H1 (cell line): Measurements from ENCODE around the gene OSBPL6. TPM values are rescaled to one million over a fixed set of nuclear protein-coding genes. Genes with fewer than 3 reads are reported as not detected.

ENCODE experiments used
- CTCF ChIA-PET: fragments of 300-600 bp; sonication (Branson Sonifier 250); formaldehyde crosslinking; loops from one replicate; lab custom pipeline; 2021; ENCODE audit not compliant: partially characterized antibody; lab: Charles Lee
- POLR2A ChIA-PET: fragments of 300-600 bp; sonication (Branson Sonifier 250); formaldehyde crosslinking; loops from one replicate; lab custom pipeline; 2021; ENCODE audit warnings: inconsistent platforms; ENCODE audit not compliant: partially characterized antibody; lab: Charles Lee
- DNase-seq, 2 experiments: peaks; one replicate each; pipeline versions ENCODE4 v3.0.0 to v3.0.0-alpha.2; 2010 to 2022; ENCODE audit warnings: low spot score in 2 of 2, low read depth in 1 of 2, mixed read lengths in 1 of 2
- FAIRE-seq: peaks from 2 replicates; lab custom pipeline; 2011; peaks lifted over from hg19 to GRCh38; lab: Jason Lieb, UNC
- H2AFZ ChIP-seq: 2 replicates; pipeline ENCODE4 v1.8.1; 2012; ENCODE audit warnings: low read length, inconsistent platforms
- H2AK5ac ChIP-seq: 2 replicates; pipeline ENCODE4 v1.6.1; 2013; ENCODE audit warnings: low read depth, low read length
- H2BK120ac ChIP-seq: replicated peaks from 2 replicates; pipeline ENCODE3; 2013; ENCODE audit warnings: low read depth, low read length, inconsistent platforms
- H2BK12ac ChIP-seq: 2 replicates; pipeline ENCODE4 v1.6.1; 2013; ENCODE audit warnings: low read depth, low read length
- H2BK15ac ChIP-seq: 2 replicates; pipeline ENCODE4 v1.6.1; 2013; ENCODE audit warnings: low read length
- H2BK20ac ChIP-seq: 2 replicates; pipeline ENCODE4 v1.6.1; 2013; ENCODE audit warnings: low read length
- H2BK5ac ChIP-seq: 2 replicates; pipeline ENCODE4 v1.6.1; 2013; ENCODE audit warnings: low read depth, low read length
- H3K14ac ChIP-seq: 2 replicates; pipeline ENCODE4 v1.6.1; 2013; ENCODE audit warnings: inconsistent platforms; ENCODE audit not compliant: insufficient read length
- H3K18ac ChIP-seq: 2 replicates; pipeline ENCODE4 v1.6.1; 2013; ENCODE audit warnings: low read length; ENCODE audit errors: extremely low read depth
- H3K23ac ChIP-seq: 2 replicates; pipeline ENCODE4 v1.6.1; 2013; ENCODE audit warnings: inconsistent platforms; ENCODE audit not compliant: insufficient read length
- H3K23me2 ChIP-seq: 2 replicates; pipeline ENCODE4 v1.6.1; 2013; ENCODE audit warnings: low read depth, low read length
- H3K27ac ChIP-seq: 2 replicates; pipeline ENCODE4 v1.6.1; 2011; ENCODE audit warnings: low read depth, low read length, inconsistent platforms
- H3K27me3 ChIP-seq, 4 experiments: replicated peaks in 1 of 4; 1 replicate in 1 of 4; 2 replicates in 3 of 4; pipeline versions ENCODE4 v1.6.1 to v1.8.1; 2011 to 2013; ENCODE audit warnings: low read length in 3 of 4, mild to moderate bottlenecking in 3 of 4, inconsistent platforms in 2 of 4, mixed read lengths in 2 of 4, moderate library complexity in 1 of 4; ENCODE audit not compliant: control insufficient read depth in 3 of 4, insufficient read depth in 3 of 4; ENCODE audit errors: extremely low read depth in 1 of 4
- H3K36me3 ChIP-seq, 4 experiments: 2 replicates each; pipeline versions ENCODE4 v1.6.1 to v1.8.1; 2011 to 2013; ENCODE audit warnings: mild to moderate bottlenecking in 4 of 4, low read length in 3 of 4, moderate library complexity in 2 of 4, control low read depth in 1 of 4, inconsistent platforms in 1 of 4; ENCODE audit not compliant: insufficient read depth in 4 of 4, control insufficient read depth in 2 of 4
- H3K4ac ChIP-seq: replicated peaks from 2 replicates; pipeline ENCODE3; 2013; ENCODE audit warnings: low read length, low read depth, mixed read lengths, inconsistent platforms; ENCODE audit not compliant: insufficient read length
- H3K4me1 ChIP-seq, 4 experiments: replicated peaks in 1 of 4; 1 replicate in 1 of 4; 2 replicates in 3 of 4; pipeline versions ENCODE4 v1.6.1 to v1.8.1; 2011 to 2013; ENCODE audit warnings: low read length in 3 of 4, inconsistent platforms in 2 of 4, mixed read lengths in 1 of 4; ENCODE audit not compliant: insufficient read depth in 4 of 4, control insufficient read depth in 3 of 4
- H3K4me2 ChIP-seq, 2 experiments: 2 replicates each; pipeline versions ENCODE4 v1.6.1 to v1.8.1; 2011 to 2013; ENCODE audit warnings: low read depth in 2 of 2, low read length in 2 of 2, control low read depth in 1 of 2, inconsistent platforms in 1 of 2, mild to moderate bottlenecking in 1 of 2; ENCODE audit not compliant: insufficient read depth in 1 of 2
- H3K4me3 ChIP-seq, 4 experiments: fragments of 200-600, 300-600 bp in 1 of 4; sonication (generic), shearing (Covaris generic), sonication (Bioruptor Twin) in 1 of 4; 2 replicates each; pipeline versions ENCODE4 v1.5.1 to v1.8.1; 2011 to 2016; ENCODE audit warnings: low read length in 4 of 4, low read depth in 3 of 4, control low read depth in 2 of 4, inconsistent platforms in 2 of 4, mild to moderate bottlenecking in 2 of 4, mixed read lengths in 1 of 4, moderate library complexity in 1 of 4; ENCODE audit not compliant: insufficient read depth in 2 of 4; ENCODE audit errors: extremely low read depth in 1 of 4
- H3K56ac ChIP-seq: replicated peaks from 2 replicates; pipeline ENCODE3; 2013; ENCODE audit warnings: low read depth, mild to moderate bottlenecking, mixed read lengths, low read length, inconsistent platforms; ENCODE audit not compliant: insufficient read length
- H3K79me1 ChIP-seq: 2 replicates; pipeline ENCODE4 v1.6.1; 2013; ENCODE audit warnings: low read depth, low read length, control low read depth
- H3K79me2 ChIP-seq, 2 experiments: 2 replicates each; pipeline versions ENCODE4 v1.6.1 to v1.8.1; 2012 to 2013; ENCODE audit warnings: low read length in 2 of 2, mild to moderate bottlenecking in 2 of 2, inconsistent platforms in 1 of 2; ENCODE audit not compliant: insufficient read depth in 2 of 2, control insufficient read depth in 1 of 2
- H3K9ac ChIP-seq, 4 experiments: replicated peaks in 1 of 4; 1 replicate in 1 of 4; 2 replicates in 3 of 4; pipeline versions ENCODE4 v1.6.1 to v1.8.1; 2011 to 2013; ENCODE audit warnings: low read depth in 3 of 4, low read length in 3 of 4, control low read depth in 2 of 4, mild to moderate bottlenecking in 2 of 4, moderate library complexity in 2 of 4, inconsistent platforms in 1 of 4; ENCODE audit errors: extremely low read depth in 1 of 4
- H3K9me3 ChIP-seq, 2 experiments: 2 replicates each; pipeline versions ENCODE4 v1.6.1 to v1.8.1; 2012 to 2013; ENCODE audit warnings: mild to moderate bottlenecking in 2 of 2, moderate library complexity in 2 of 2, control low read depth in 1 of 2, inconsistent platforms in 1 of 2, low read depth in 1 of 2, low read length in 1 of 2, mixed read lengths in 1 of 2; ENCODE audit not compliant: insufficient read depth in 2 of 2
- H4K20me1 ChIP-seq, 2 experiments: replicated peaks in 1 of 2; 2 replicates each; pipeline versions ENCODE3 to v1.8.1; 2011 to 2013; ENCODE audit warnings: inconsistent platforms in 2 of 2, low read length in 2 of 2, mild to moderate bottlenecking in 1 of 2; ENCODE audit not compliant: insufficient read depth in 2 of 2, control insufficient read depth in 1 of 2
- H4K5ac ChIP-seq: 2 replicates; pipeline ENCODE4 v1.6.1; 2013; ENCODE audit warnings: low read length, low read depth, mixed read lengths, inconsistent platforms; ENCODE audit not compliant: insufficient read length
- H4K8ac ChIP-seq: 2 replicates; pipeline ENCODE4 v1.8.0; 2013; ENCODE audit warnings: mild to moderate bottlenecking, moderate library complexity, low read length, inconsistent platforms; ENCODE audit not compliant: insufficient read depth; ENCODE audit errors: extremely low read depth
- H4K91ac ChIP-seq: replicated peaks from 2 replicates; pipeline ENCODE3; 2013; ENCODE audit warnings: low read length, mixed read lengths, inconsistent platforms; ENCODE audit not compliant: insufficient read length
- BRCA1 ChIP-seq: IDR thresholded peaks from 2 replicates; pipeline ENCODE4 v1.6.1; 2012; ENCODE audit warnings: low read depth, low read length, improper control_type of control experiment
- CHD2 ChIP-seq: IDR thresholded peaks from 2 replicates; pipeline ENCODE4 v1.6.1; 2012; ENCODE audit warnings: low read length, improper control_type of control experiment
- CTBP2 ChIP-seq: IDR thresholded peaks from 2 replicates; pipeline ENCODE4 v1.7.0; 2011; ENCODE audit warnings: borderline replicate concordance, mild to moderate bottlenecking, moderate library complexity, mixed read lengths, low read length; ENCODE audit not compliant: insufficient read depth, insufficient read length
- EGR1 ChIP-seq: IDR thresholded peaks from 2 replicates; pipeline ENCODE4 v1.6.1; 2011; ENCODE audit warnings: low read depth, low read length, borderline replicate concordance
- EP300 ChIP-seq, 2 experiments: IDR thresholded peaks; 1 replicate in 1 of 2; 2 replicates in 1 of 2; pipeline ENCODE4 v1.6.1; 2011 to 2012; ENCODE audit warnings: low read depth in 2 of 2, low read length in 2 of 2, mild to moderate bottlenecking in 2 of 2, borderline replicate concordance in 1 of 2, inconsistent platforms in 1 of 2, moderate library complexity in 1 of 2
- HDAC2 ChIP-seq, 2 experiments: fragments of 300-600 bp in 1 of 2; sonication (generic) in 1 of 2; IDR thresholded peaks; 2 replicates each; pipeline ENCODE4 v1.6.1; 2011 to 2012; ENCODE audit warnings: low read depth in 2 of 2, low read length in 2 of 2, mild to moderate bottlenecking in 2 of 2, moderate library complexity in 2 of 2, borderline replicate concordance in 1 of 2, inconsistent platforms in 1 of 2
- JUND ChIP-seq: IDR thresholded peaks from 2 replicates; pipeline ENCODE4 v1.6.1; 2011; ENCODE audit warnings: mild to moderate bottlenecking, improper control_type of control experiment, low read length
- KDM5A ChIP-seq: fragments of 200-600 bp; IDR thresholded peaks from 2 replicates; pipeline ENCODE4 v1.7.1; 2012; ENCODE audit warnings: mild to moderate bottlenecking, low read length, inconsistent platforms, mixed read lengths
- MAFK ChIP-seq: IDR thresholded peaks from 2 replicates; pipeline ENCODE4 v1.6.1; 2012; ENCODE audit warnings: low read depth, mild to moderate bottlenecking, improper control_type of control experiment, low read length
- PHF8 ChIP-seq: fragments of 200-600 bp; sonication (generic); conservative IDR thresholded peaks from 2 replicates; pipeline ENCODE4 v1.7.1; 2012; ENCODE audit warnings: low read depth, mild to moderate bottlenecking, inconsistent platforms, low read length, moderate library complexity
- SIX5 ChIP-seq: IDR thresholded peaks from 2 replicates; pipeline ENCODE4 v1.6.1; 2011; ENCODE audit warnings: mild to moderate bottlenecking, low read depth, low read length
- SP2 ChIP-seq: IDR thresholded peaks from 2 replicates; pipeline ENCODE4 v1.6.1; 2012; ENCODE audit warnings: mild to moderate bottlenecking, low read length, inconsistent platforms
- WGBS, 2 experiments: shearing (Covaris generic) in 1 of 2; methylation state at CpG; one replicate each; pipeline versions ENCODE4 v1.1.6 to v1.1.7; 2013 to 2015; ENCODE audit warnings: low lambda C conversion rate in 2 of 2, mixed read lengths in 2 of 2, inconsistent platforms in 1 of 2, low coverage in 1 of 2, missing lambda C conversion rate in 1 of 2; ENCODE audit not compliant: insufficient replicate concordance in 2 of 2, insufficient coverage in 1 of 2, insufficient read length in 1 of 2; ENCODE audit errors: extremely low coverage in 1 of 2, missing lambda C conversion rate in 1 of 2; 5-methylcytosine and 5-hydroxymethylcytosine counted together
- polyA plus RNA-seq, 7 experiments: library from polyadenylated mRNA; depleted of rRNA in 3 of 7; stranded (reverse) in 5 of 7; unstranded in 2 of 7; fragments of >200 nt in 5 of 7; fragments of 200-250 nt in 2 of 7; gene quantifications; 1 replicate in 5 of 7; 2 replicates in 1 of 7; 4 replicates in 1 of 7; pipeline versions ENCODE4 v1.2.1 to v1.2.3, GENCODE V29; 2011 to 2013; ENCODE audit warnings: missing spikeins in 2 of 7, mixed read lengths in 2 of 7
- total RNA-seq: library from RNA; stranded (reverse); fragmentation: NEBNext Ultra II Directional; extraction: Animal tissue kit (Norgen Biotek cat#: 25700); gene quantifications from 2 replicates; pipeline ENCODE4 v1.2.1, GENCODE V29; 2021

The OSBPL6 gene
- total and polyA plus RNA-seq, 2 of the 8 experiments (the other 6 are each of a cell fraction or from before 2014, with no cell fraction given): 1.7 to 5.6 TPM

DNA sequence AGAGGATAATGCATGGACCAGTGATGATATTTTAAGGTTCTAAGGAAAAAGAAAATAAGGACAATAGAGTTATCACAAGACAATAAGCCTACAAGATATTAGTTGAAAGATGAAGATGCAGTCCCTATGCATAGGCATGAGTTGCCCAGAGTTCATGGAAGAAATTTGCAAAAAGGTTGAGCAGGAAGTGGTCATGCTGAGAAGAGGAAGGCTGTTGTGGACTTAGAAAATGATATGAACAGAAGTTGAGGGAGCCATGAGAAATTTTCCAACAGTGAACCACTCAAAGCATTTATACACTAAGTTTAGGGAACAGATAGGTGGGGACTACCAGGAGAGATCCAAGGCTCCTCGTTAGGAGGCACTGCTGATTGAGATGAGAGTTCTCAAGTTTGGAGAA is 3.5 kb downstream of the OSBPL6 start:
- H2BK12ac ChIP-seq: no peak overlapping the region
- ChIA-PET POLR2A (no interaction called here), CTCF (no interaction called here)
- H2BK20ac ChIP-seq: no peak overlapping the region
- FAIRE-seq (no peak), DNase-seq (no peak)
- no peak overlapping the region for H3K23ac ChIP-seq
- H3K27ac ChIP-seq: no peak overlapping the region
- no peaks in the 10 kb centered on the region for H3K79me1 ChIP-seq
- WGBS, 2 experiments: 75% methylated on average over 1 of the region's 1 CpG; no CpG with 5 or more reads in 1 of the 2 experiments
- no peak overlapping the region for H3K4me3 ChIP-seq
- H3K79me2 ChIP-seq: no peaks in the 10 kb centered on the region
- no peak overlapping the region for H3K14ac ChIP-seq
- no peak overlapping the region for H4K91ac ChIP-seq
- H3K9me3 ChIP-seq: no peaks in the 10 kb centered on the region
- no peaks in the 10 kb centered on the region; a peak in 1 of 7 replicates for H3K4me1 ChIP-seq
- H2BK5ac ChIP-seq: no peak overlapping the region
- no peak overlapping the region for H3K56ac ChIP-seq
- H3K36me3 ChIP-seq: no peaks in the 10 kb centered on the region
- no peak overlapping the region for H2AFZ ChIP-seq
- H4K5ac ChIP-seq: no peak overlapping the region
- H3K23me2 ChIP-seq: peaks cover 16% of the 10 kb centered on the region; the same call in 1 of the 2 replicates
- H3K18ac ChIP-seq: no peak overlapping the region
- H2AK5ac ChIP-seq: no peak overlapping the region
- H4K20me1 ChIP-seq: peaks cover 0 to 6% of the 10 kb centered on the region in 2 experiments
- no peak overlapping the region for H3K9ac ChIP-seq
- H3K4me2 ChIP-seq: no peak overlapping the region
- no peak overlapping the region for H4K8ac ChIP-seq
- peaks cover 6 to 23% (median 16%) of the 10 kb centered on the region in 4 experiments for H3K27me3 ChIP-seq
- H2BK15ac ChIP-seq: no peak overlapping the region
- H3K4ac ChIP-seq: no peak overlapping the region
- H2BK120ac ChIP-seq: no peak overlapping the region
- TF ChIP-seq CTBP2 (no peak), SIX5 (no peak), KDM5A (no peak), PHF8 (no peak), BRCA1 (no peak), CHD2 (no peak), MAFK (no peak), JUND (no peak), HDAC2 (IDR thresholded peaks at IDR 0.05; ENCODE audit: borderline replicate concordance in 1 of 2, low read depth in 2 of 2, low read length in 2 of 2) (no peak), EP300 (IDR thresholded peaks at IDR 0.05; ENCODE audit: borderline replicate concordance in 1 of 2, low read depth in 2 of 2, low read length in 2 of 2) (no peak), EGR1 (no peak), SP2 (no peak)
